Right cardiac atrium (tissue), 5 donors: ENCODE results near the gene STK32B. TPM values are rescaled to one million over a fixed set of nuclear protein-coding genes. Genes with fewer than 3 reads are reported as not detected.

Experiments used
- ATAC-seq, 2 donors: fragments of 200-7000 bp; cut with Tn5 transposase; one replicate each; pipeline versions ENCODE4 v1.8.0 to v1.9.1; 2020; ENCODE audit warnings: moderate library complexity in 2 of 2, mild to moderate bottlenecking in 1 of 2
- DNase-seq, 3 donors: peaks; one replicate each; pipeline ENCODE4 v3.0.0-alpha.2; 2020
- H3K27ac ChIP-seq: one replicate; pipeline ENCODE4 v1.5.1; 2013; ENCODE audit warnings: mild to moderate bottlenecking, low read length, control low read depth, moderate library complexity
- H3K27me3 ChIP-seq: one replicate; pipeline ENCODE4 v1.6.1; 2013; ENCODE audit not compliant: control insufficient read depth, insufficient read depth
- H3K4me1 ChIP-seq: one replicate; pipeline ENCODE4 v1.6.1; 2013; ENCODE audit warnings: low read length; ENCODE audit not compliant: control insufficient read depth, insufficient read depth
- H3K4me3 ChIP-seq: one replicate; pipeline ENCODE4 v1.5.1; 2013; ENCODE audit warnings: low read length, control low read depth
- H3K9me3 ChIP-seq: one replicate; pipeline ENCODE4 v1.6.1; 2013; ENCODE audit warnings: low read length; ENCODE audit not compliant: control insufficient read depth
- WGBS: extraction: QIAGEN DNeasy Blood & Tissue Kit; methylation state at CpG from one replicate; pipeline ENCODE4 v1.1.7; 2013; 5-methylcytosine and 5-hydroxymethylcytosine counted together
- intact Hi-C, 4 donors: fragments of 100-400 bp; cut with DNase I; formaldehyde crosslinking; loops; one replicate each; pipeline versions ENCODE4 v1.11.0 to v1.14.0; 2022 to 2023
- polyA plus RNA-seq: library from polyadenylated mRNA; stranded (reverse); fragments of 200-250 nt; gene quantifications from one replicate; pipeline ENCODE4 v1.2.3, GENCODE V29; 2013
- total RNA-seq, 4 donors: library from RNA; stranded (reverse); fragmentation: NEBNext Ultra II Directional; extraction: Animal tissue kit (Norgen Biotek cat#: 25700); gene quantifications; one replicate each; pipeline ENCODE4 v1.2.1, GENCODE V29; 2021
- donor health status: healthy with polysubstance abuse.
- donor health status: DM: no; HTN: yes; CAD: no.
- donor health status: DM: no; HTN: no; CAD: no.
- donor health status: DM: no; HTN: yes; CAD: no; lungs with severe emphysema.
- donor health status: DM: yes; HTN: yes; CAD: no.

The STK32B gene
- total and polyA plus RNA-seq, 5 donors, result 0.02 to 0.56 (median 0.29) TPM

GRCh38 chr4:5463361-5463760 lies 412.1 kb downstream of the STK32B start:
- no peaks in the 10 kb centered on the region for H3K9me3 ChIP-seq
- H3K4me3 ChIP-seq, result no peak overlapping the region
- H3K27ac ChIP-seq, result no peak overlapping the region
- no peak for ATAC-seq
- WGBS, result 82% methylated on average over 1 of the region's 1 CpG
- no peak for DNase-seq
- no peaks in the 10 kb centered on the region for H3K27me3 ChIP-seq
- H3K4me1 ChIP-seq, result no peaks in the 10 kb centered on the region
- intact Hi-C loops, result loop anchor here in 1 of 4 donors (5.0 kb wide), 1 partner anchor 411 kb away; the partner anchor contains the start of gene STK32B

- no peak overlapping the region for H3K4me3 ChIP-seq
- DNase-seq (no peak), ATAC-seq (no peak)
- no peak overlapping the region for H3K27ac ChIP-seq
- no peaks in the 10 kb centered on the region for H3K27me3 ChIP-seq
- intact Hi-C loops, result loop anchor here in 1 of 4 donors (5.0 kb wide), 1 partner anchor 412 kb away; the partner anchor contains the start of gene STK32B
- 87% methylated on average over 15 of the region's 15 CpGs for WGBS
- H3K4me1 ChIP-seq, result no peaks in the 10 kb centered on the region
- no peaks in the 10 kb centered on the region for H3K9me3 ChIP-seq
Measured at GRCh38 chr4:5463936-5464650, 412.8 kb downstream of the STK32B start.

GRCh38 chr4:5465529-5465928 lies 414.2 kb downstream of the STK32B start:
- no peak overlapping the region for H3K27ac ChIP-seq
- DNase-seq (no peak), ATAC-seq (no peak)
- intact Hi-C loops, result no loop called here
- H3K9me3 ChIP-seq, result no peaks in the 10 kb centered on the region
- H3K4me3 ChIP-seq, result no peak overlapping the region
- H3K4me1 ChIP-seq, result no peaks in the 10 kb centered on the region
- H3K27me3 ChIP-seq, result no peaks in the 10 kb centered on the region
- WGBS, result 91% methylated on average over 4 of the region's 4 CpGs

- intact Hi-C loops, result no loop called here
- no peaks in the 10 kb centered on the region for H3K27me3 ChIP-seq
- 78% methylated on average over 9 of the region's 9 CpGs for WGBS
Measured at GRCh38 chr4:5465956-5466355, 414.7 kb downstream of the STK32B start.

GRCh38 chr4:5467111-5467510 lies 415.8 kb downstream of the STK32B start:
- Histone ChIP-seq H3K27ac (no peak overlapping the region), H3K27me3 (no peaks in the 10 kb centered on the region), H3K4me3 (no peak overlapping the region), H3K9me3 (no peaks in the 10 kb centered on the region), H3K4me1 (no peaks in the 10 kb centered on the region)
- 84% methylated on average over 13 of the region's 13 CpGs for WGBS
- no peak for DNase-seq
- no peak for ATAC-seq
- intact Hi-C loops, result no loop called here

More at GRCh38 chr4:5465956-5466355, 414.7 kb downstream of the STK32B start:
- ATAC-seq, result no peak
- Histone ChIP-seq H3K9me3 (no peaks in the 10 kb centered on the region), H3K4me3 (no peak overlapping the region), H3K27ac (no peak overlapping the region), H3K4me1 (no peaks in the 10 kb centered on the region)
- DNase-seq, result no peak

GRCh38 chr4:5469151-5469775 lies 418.0 kb downstream of the STK32B start:
- DNase-seq (no peak), ATAC-seq (no peak)
- intact Hi-C loops, result no loop called here
- no peak overlapping the region for H3K4me3 ChIP-seq
- no peaks in the 10 kb centered on the region for H3K4me1 ChIP-seq
- H3K27ac ChIP-seq, result no peak overlapping the region
- no peaks in the 10 kb centered on the region for H3K27me3 ChIP-seq
- 87% methylated on average over 8 of the region's 8 CpGs for WGBS
- H3K9me3 ChIP-seq, result no peaks in the 10 kb centered on the region

GRCh38 chr4:5469861-5470260 lies 418.6 kb downstream of the STK32B start:
- H3K27me3 ChIP-seq, result no peaks in the 10 kb centered on the region
- no peak overlapping the region for H3K27ac ChIP-seq
- intact Hi-C loops, result no loop called here
- ATAC-seq, result no peak
- DNase-seq, result no peak
- H3K9me3 ChIP-seq, result no peaks in the 10 kb centered on the region
- WGBS, result 55% methylated on average over 5 of the region's 5 CpGs
- no peaks in the 10 kb centered on the region for H3K4me1 ChIP-seq
- H3K4me3 ChIP-seq, result no peak overlapping the region

- intact Hi-C loops, result no loop called here
- no peak overlapping the region for H3K4me3 ChIP-seq
- no peak overlapping the region for H3K27ac ChIP-seq
- no peak for DNase-seq
- no peak for ATAC-seq
- H3K4me1 ChIP-seq, result no peaks in the 10 kb centered on the region
- WGBS, result 62% methylated on average over 13 of the region's 13 CpGs
- no peaks in the 10 kb centered on the region for H3K27me3 ChIP-seq
- H3K9me3 ChIP-seq, result no peaks in the 10 kb centered on the region
Measured at GRCh38 chr4:5470318-5471198, 419.3 kb downstream of the STK32B start.

- no peaks in the 10 kb centered on the region for H3K4me1 ChIP-seq
- ATAC-seq, result no peak
- no peaks in the 10 kb centered on the region for H3K9me3 ChIP-seq
- H3K4me3 ChIP-seq, result no peak overlapping the region
- H3K27me3 ChIP-seq, result no peaks in the 10 kb centered on the region
- no peak for DNase-seq
- intact Hi-C loops, result no loop called here
- H3K27ac ChIP-seq, result no peak overlapping the region
- 79% methylated on average over 7 of the region's 7 CpGs for WGBS
Measured at GRCh38 chr4:5471206-5471605, 419.9 kb downstream of the STK32B start.

GRCh38 chr4:5471691-5472090 lies 420.4 kb downstream of the STK32B start:
- H3K4me1 ChIP-seq, result no peaks in the 10 kb centered on the region
- no peak overlapping the region for H3K4me3 ChIP-seq
- no peaks in the 10 kb centered on the region for H3K9me3 ChIP-seq
- DNase-seq (no peak), ATAC-seq (no peak)
- intact Hi-C loops, result no loop called here
- WGBS, result 78% methylated on average over 7 of the region's 7 CpGs
- no peak overlapping the region for H3K27ac ChIP-seq
- H3K27me3 ChIP-seq, result no peaks in the 10 kb centered on the region

- H3K4me1 ChIP-seq, result no peaks in the 10 kb centered on the region
- 86% methylated on average over 6 of the region's 6 CpGs for WGBS
- H3K27ac ChIP-seq, result no peak overlapping the region
- no peaks in the 10 kb centered on the region for H3K9me3 ChIP-seq
- no peak for ATAC-seq
- DNase-seq, result no peak
- intact Hi-C loops, result no loop called here
- no peak overlapping the region for H3K4me3 ChIP-seq
- no peaks in the 10 kb centered on the region for H3K27me3 ChIP-seq
Measured at GRCh38 chr4:5472160-5472591, 420.9 kb downstream of the STK32B start.
